GM19043 (cell line): ENCODE results near the gene RANBP10.

Experiments
- ATAC-seq: cut with Tn5 transposase; IDR thresholded peaks from one replicate; pipeline ENCODE4 v1.9.1; 2021; ENCODE audit warnings: low read depth; ENCODE audit not compliant: unreplicated experiment

Gene RANBP10

GRCh38 chr16:67750466-67750865 is 55.9 kb downstream of the RANBP10 start:
- ATAC-seq, result no peak

GRCh38 chr16:67749436-67750078 is 56.8 kb downstream of the RANBP10 start:
- ATAC-seq, result no peak

DNA sequence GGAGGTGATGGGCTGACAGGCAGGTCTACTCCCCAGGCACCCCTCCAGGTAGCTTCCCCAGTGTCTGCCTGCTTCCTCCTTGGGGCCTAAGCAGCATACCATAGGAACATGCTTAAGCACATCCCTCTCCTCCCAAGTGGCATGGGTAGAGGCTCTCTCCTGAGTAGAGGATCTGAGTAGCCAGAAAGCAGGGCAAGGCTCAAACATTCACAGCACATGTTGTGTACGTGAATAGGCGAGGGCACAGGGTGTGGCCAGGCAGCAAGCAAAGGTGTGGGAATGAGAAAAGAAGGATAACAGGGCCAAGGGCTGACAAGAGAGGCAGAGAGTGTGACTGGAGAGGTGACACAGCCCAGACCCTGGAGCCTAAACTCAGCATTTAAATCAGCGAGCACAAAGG is 57.5 kb downstream of the RANBP10 start:
- ATAC-seq, result no peak

GRCh38 chr16:67746846-67747245 is 59.5 kb downstream of the RANBP10 start:
- ATAC-seq, result no peak

DNA sequence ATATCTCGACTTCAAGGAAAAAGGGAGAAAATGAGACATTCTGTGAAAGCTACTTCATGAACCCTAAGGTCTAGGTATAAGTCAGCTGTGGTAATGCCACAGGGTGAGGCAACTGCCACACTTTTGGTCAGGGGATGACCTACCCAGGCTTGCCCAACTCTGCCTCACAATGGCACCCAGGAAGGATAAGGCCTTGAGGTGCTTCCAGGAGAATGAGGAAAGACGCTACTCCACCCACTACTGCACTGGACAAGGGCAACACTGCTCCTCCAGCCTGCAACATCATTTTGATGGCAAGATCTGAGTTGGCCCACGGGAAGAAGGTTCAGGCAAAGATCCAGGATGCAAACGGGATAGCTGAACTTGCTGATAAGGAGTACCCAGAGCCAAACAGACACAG is 65.2 kb downstream of the RANBP10 start:
- no peak for ATAC-seq

- ATAC-seq, result no peak
These were observed 66.0 kb downstream of the RANBP10 start for GRCh38 chr16:67740391-67740790.

DNA sequence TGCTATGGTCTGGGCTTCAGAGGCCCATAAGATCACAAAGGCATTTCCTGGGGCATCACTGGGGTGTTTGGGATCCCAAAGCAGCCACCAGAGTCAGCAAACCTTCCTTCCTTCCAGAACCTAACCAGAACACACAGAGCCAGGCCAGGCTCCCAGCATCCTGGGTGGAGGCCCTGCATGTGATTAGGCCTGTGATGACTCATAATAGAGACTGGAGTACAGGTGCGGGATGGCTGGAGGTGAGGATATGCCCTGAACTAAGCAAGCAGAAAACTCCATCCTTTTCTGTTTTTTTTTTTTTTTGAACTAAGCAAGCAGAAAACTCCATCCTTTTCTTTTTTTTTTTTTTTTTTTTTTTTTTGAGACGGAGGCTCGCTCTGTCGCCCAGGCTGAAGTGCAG is 69.5 kb downstream of the RANBP10 start:
- no peak for ATAC-seq

DNA sequence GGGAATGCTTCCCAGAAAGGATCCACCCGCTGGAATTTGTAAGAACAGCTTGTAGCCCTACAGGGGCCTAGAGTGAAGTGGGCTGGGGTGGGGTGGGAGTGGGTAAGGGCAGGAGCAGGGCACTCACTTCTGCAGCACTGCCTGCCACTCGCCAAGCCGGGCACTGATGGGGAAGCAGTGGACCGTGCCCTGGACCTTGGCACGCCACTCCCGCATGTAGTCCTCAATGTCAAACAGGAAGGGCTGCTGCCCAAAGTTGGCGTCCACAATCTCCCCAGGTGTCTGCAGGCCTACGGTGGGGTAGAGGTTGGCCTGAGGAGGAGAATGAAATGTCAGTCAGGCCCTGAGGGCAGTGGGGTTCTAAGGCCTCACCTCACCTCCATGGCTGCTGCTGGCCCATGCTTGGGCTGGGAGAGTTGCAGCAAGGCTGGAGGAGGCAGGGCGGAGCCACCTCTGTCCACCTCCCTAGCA is 71.6 kb downstream of the RANBP10 start:
- ATAC-seq, result no peak

DNA sequence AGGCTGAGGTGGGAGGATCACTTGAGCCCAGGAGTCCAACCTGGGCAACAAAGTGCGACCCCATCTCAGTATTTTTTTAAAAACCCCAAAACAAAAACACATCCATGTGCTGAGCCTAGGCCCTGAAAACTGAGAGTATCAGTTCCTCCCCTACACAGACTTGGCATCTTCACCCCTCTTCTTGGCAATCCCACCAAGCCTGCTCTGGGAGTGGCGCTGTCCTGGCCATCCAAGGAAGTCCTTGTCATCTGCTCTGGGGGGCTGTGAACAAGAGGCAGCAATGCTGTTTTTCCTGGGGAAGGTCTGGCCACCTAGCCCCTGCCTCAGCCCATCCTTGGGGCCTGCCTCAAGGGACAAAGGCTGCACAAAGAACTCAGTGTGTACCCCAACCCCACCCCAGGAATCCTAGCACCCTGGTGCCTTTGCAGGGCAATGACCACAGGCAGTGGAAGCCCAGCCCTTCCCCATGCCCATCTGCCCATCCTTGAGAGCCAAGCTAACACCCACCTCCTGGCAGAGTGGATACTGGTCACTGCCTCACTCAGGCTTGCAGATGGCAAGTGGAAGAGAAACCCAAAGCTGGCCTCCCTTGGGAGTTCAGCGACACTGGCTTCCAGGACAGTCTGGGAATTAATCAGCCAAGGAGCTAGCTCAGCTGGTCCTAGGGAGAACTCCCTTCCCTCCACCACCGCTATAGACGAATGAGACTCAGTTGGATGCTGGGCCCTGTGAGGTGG is 72.5 kb downstream of the RANBP10 start:
- ATAC-seq, result no peak

- ATAC-seq, result no peak
These were observed 74.6 kb downstream of the RANBP10 start for GRCh38 chr16:67731753-67732095.

- no peak for ATAC-seq
These were observed 75.1 kb downstream of the RANBP10 start for GRCh38 chr16:67731071-67731752.

GRCh38 chr16:67730326-67730725 is 76.0 kb downstream of the RANBP10 start:
- ATAC-seq, result no peak

DNA sequence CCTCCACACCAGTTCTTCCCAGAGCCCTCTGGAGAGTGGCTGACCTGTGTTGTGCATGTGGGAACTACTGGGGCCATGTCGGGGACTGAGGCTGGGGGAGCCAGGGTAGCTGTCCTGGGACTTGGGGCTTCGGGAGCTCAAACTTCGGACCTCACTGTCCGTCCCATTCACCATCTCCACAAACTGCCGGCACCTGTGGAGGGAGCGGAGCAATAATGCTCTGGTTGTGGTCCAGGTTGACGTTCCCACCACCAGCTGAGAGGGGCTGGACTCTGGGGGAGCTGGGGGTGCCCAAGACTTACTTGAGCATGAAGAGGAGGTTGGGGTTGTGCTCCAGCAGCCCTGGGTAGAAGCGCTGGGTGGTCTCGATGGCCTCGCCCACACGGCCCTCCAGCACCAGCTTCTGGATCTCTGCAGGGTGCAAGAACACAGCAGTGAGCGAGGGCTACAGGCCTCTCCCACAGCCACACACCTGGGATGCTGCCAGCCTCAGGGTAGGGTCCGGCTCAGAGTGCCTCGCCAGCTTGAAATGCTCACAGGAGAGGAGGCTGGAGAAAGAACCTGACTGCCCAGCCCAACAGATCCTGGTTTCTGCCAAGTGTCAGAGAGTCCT is 76.6 kb downstream of the RANBP10 start:
- no peak for ATAC-seq

GRCh38 chr16:67727521-67728485 is 78.6 kb downstream of the RANBP10 start:
- ATAC-seq, result no peak

GRCh38 chr16:67726106-67727034 is 80.0 kb downstream of the RANBP10 start:
- ATAC-seq, result no peak

DNA sequence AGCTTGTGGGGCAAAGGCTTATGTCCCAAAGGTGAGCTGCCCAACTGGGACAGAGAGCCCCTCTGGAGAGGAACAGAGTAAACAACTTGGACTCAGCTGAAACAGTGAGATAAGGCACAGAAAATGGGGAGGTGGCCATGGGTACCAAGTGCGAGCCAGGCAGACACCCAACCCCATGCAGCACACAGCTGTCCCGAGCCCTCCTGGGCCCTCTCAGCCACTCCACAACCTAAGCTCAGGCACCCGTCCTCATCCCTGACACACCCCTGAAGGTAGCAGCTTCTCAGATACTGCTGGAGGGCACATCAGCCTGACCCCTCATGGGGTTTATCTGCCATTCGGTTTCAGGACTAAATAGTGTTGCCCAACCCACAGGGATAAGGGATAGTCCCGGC is 82.5 kb downstream of the RANBP10 start:
- no peak for ATAC-seq

- no peak for ATAC-seq
These were observed 83.0 kb downstream of the RANBP10 start for GRCh38 chr16:67723151-67723910.

DNA sequence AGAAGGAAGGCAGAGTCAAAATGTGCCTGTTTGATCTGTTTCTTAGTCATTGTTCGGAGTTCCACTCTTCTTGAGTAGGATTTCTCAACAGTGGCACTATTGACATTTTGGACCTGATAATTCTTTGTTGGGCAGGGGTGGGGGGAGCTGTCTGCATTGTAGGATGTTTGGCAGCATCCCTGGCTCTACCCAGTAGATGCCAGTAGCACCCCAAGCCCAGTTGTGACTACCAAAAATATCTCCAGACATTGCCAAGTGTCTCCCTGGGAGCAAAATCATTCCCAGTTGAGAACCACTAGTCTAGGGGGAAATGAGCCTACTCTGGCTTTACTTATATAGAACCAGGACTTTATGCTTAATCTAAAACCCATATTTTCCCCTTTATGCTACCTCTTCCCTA is 86.1 kb downstream of the RANBP10 start:
- ATAC-seq, result no peak

GRCh38 chr16:67719778-67720144 is 86.6 kb downstream of the RANBP10 start:
- no peak for ATAC-seq
